IMR-90 (cell line): ENCODE data around the gene HUWE1. TPM values are rescaled to one million over a fixed set of nuclear protein-coding genes. Genes with fewer than 3 reads are reported as not detected.

Experiments
- ATAC-seq: fragments of 200-7000 bp; cut with Tn5 transposase; 2 replicates; pipeline ENCODE4 v1.9.1; 2020; ENCODE audit warnings: low read depth, mild to moderate bottlenecking, moderate library complexity
- BruUV-seq: library from RNA; stranded (reverse); fragments of 400-500 nt; replicated peaks from 2 replicates; lab custom pipeline; 2021; lab: Mats Ljungman, UMichigan
- CTCF ChIA-PET: fragments of 300-600 bp; formaldehyde crosslinking; extraction: SDS; loops from one replicate; lab custom pipeline; 2021; ENCODE audit warnings: antibody characterized with exemption; lab: Yijun Ruan, JAX
- POLR2A ChIA-PET: fragments of 300-600 bp; sonication (Branson Sonifier 250); formaldehyde crosslinking; loops from one replicate; lab custom pipeline; 2022; ENCODE audit warnings: antibody characterized with exemption; ENCODE audit not compliant: unreplicated experiment; lab: Charles Lee
- DNase-seq: peaks from one replicate; pipeline ENCODE4 v3.0.0; 2013
- H2AFZ ChIP-seq: replicated peaks from 2 replicates; pipeline ENCODE3; 2013; ENCODE audit warnings: low read length, mild to moderate bottlenecking; ENCODE audit not compliant: poor library complexity
- H2AK5ac ChIP-seq: 2 replicates; pipeline ENCODE4 v1.6.1; 2013; ENCODE audit warnings: low read depth, low read length, inconsistent platforms
- H2AK9ac ChIP-seq: replicated peaks from 2 replicates; pipeline ENCODE3; 2013; ENCODE audit warnings: mild to moderate bottlenecking, low read depth, low read length, moderate library complexity; ENCODE audit not compliant: poor library complexity
- H2BK120ac ChIP-seq: 2 replicates; pipeline ENCODE4 v1.6.1; 2013; ENCODE audit warnings: low read depth, low read length, inconsistent platforms
- H2BK15ac ChIP-seq: 3 replicates; pipeline ENCODE4 v1.6.1; 2013; ENCODE audit warnings: low read depth, low read length, inconsistent platforms
- H2BK20ac ChIP-seq: 2 replicates; pipeline ENCODE4 v1.6.1; 2013; ENCODE audit warnings: low read depth, mild to moderate bottlenecking, inconsistent platforms, low read length, moderate library complexity
- H2BK5ac ChIP-seq: 2 replicates; pipeline ENCODE4 v1.6.1; 2013; ENCODE audit warnings: mild to moderate bottlenecking, low read depth, low read length, inconsistent platforms; ENCODE audit not compliant: poor library complexity, severe bottlenecking
- H3K14ac ChIP-seq: replicated peaks from 2 replicates; pipeline ENCODE4 v1.6.1; 2013; ENCODE audit warnings: low read depth, low read length, inconsistent platforms
- H3K18ac ChIP-seq: 2 replicates; pipeline ENCODE4 v1.6.1; 2013; ENCODE audit warnings: low read depth, low read length, control low read depth
- H3K23ac ChIP-seq: 2 replicates; pipeline ENCODE4 v1.6.1; 2013; ENCODE audit warnings: low read depth, low read length, inconsistent platforms
- H3K27ac ChIP-seq: 2 replicates; pipeline ENCODE4 v1.5.1; 2013; ENCODE audit warnings: mild to moderate bottlenecking, control low read depth, low read length; ENCODE audit not compliant: insufficient read depth
- H3K27me3 ChIP-seq: 2 replicates; pipeline ENCODE4 v1.6.1; 2013; ENCODE audit warnings: low read length; ENCODE audit not compliant: control insufficient read depth, insufficient read depth
- H3K36me3 ChIP-seq: 2 replicates; pipeline ENCODE4 v1.6.1; 2013; ENCODE audit warnings: low read length, mixed read lengths; ENCODE audit not compliant: control insufficient read depth, insufficient read depth
- H3K4ac ChIP-seq: 2 replicates; pipeline ENCODE4 v1.6.1; 2013; ENCODE audit warnings: low read depth, low read length, inconsistent platforms
- H3K4me1 ChIP-seq: 2 replicates; pipeline ENCODE4 v1.6.1; 2013; ENCODE audit warnings: low read length, mixed read lengths; ENCODE audit not compliant: control insufficient read depth, insufficient read depth
- H3K4me2 ChIP-seq: 2 replicates; pipeline ENCODE4 v1.6.1; 2013; ENCODE audit warnings: low read depth, mild to moderate bottlenecking, control low read depth, low read length, moderate library complexity
- H3K4me3 ChIP-seq: 2 replicates; pipeline ENCODE4 v1.5.1; 2013; ENCODE audit warnings: low read depth, mild to moderate bottlenecking, control low read depth, low read length, moderate library complexity; ENCODE audit not compliant: insufficient read depth
- H3K56ac ChIP-seq: 2 replicates; pipeline ENCODE4 v1.6.1; 2013; ENCODE audit warnings: low read length, inconsistent platforms; ENCODE audit not compliant: insufficient read depth; ENCODE audit errors: extremely low read depth
- H3K79me1 ChIP-seq, 2 experiments: 2 replicates each; pipeline ENCODE4 v1.6.1; 2013; ENCODE audit warnings: low read length in 2 of 2, inconsistent platforms in 1 of 2, low read depth in 1 of 2
- H3K9ac ChIP-seq: 2 replicates; pipeline ENCODE4 v1.6.1; 2013; ENCODE audit warnings: low read depth, low read length, control low read depth
- H3K9me1 ChIP-seq: 2 replicates; pipeline ENCODE4 v1.6.1; 2013; ENCODE audit warnings: low read length, inconsistent platforms; ENCODE audit not compliant: insufficient read depth
- H3K9me3 ChIP-seq: 2 replicates; pipeline ENCODE4 v1.6.1; 2013; ENCODE audit warnings: low read length; ENCODE audit not compliant: control insufficient read depth, insufficient read depth
- H4K20me1 ChIP-seq: 2 replicates; pipeline ENCODE4 v1.6.1; 2013; ENCODE audit warnings: low read length, inconsistent platforms; ENCODE audit not compliant: insufficient read depth
- H4K5ac ChIP-seq: 2 replicates; pipeline ENCODE4 v1.6.1; 2013; ENCODE audit warnings: mild to moderate bottlenecking, low read depth, low read length, control low read depth
- H4K8ac ChIP-seq, 2 experiments: 2 replicates each; pipeline ENCODE4 v1.6.1; 2013; ENCODE audit warnings: low read depth in 2 of 2, low read length in 2 of 2, control low read depth in 1 of 2, inconsistent platforms in 1 of 2
- H4K91ac ChIP-seq: 2 replicates; pipeline ENCODE4 v1.6.1; 2013; ENCODE audit warnings: low read depth, low read length, inconsistent platforms; ENCODE audit not compliant: insufficient read depth
- BHLHE40 ChIP-seq: fragments of 150-350 bp; IDR thresholded peaks from 2 replicates; pipeline ENCODE4 v1.6.1; 2016; ENCODE audit warnings: mild to moderate bottlenecking, low read depth, low read length
- CEBPB ChIP-seq: IDR thresholded peaks from 2 replicates; pipeline ENCODE4 v1.6.1; 2012; ENCODE audit warnings: low read depth, low read length, improper control_type of control experiment
- CHD1 ChIP-seq: IDR thresholded peaks from 2 replicates; pipeline ENCODE4 v1.6.1; 2012; ENCODE audit warnings: low read depth, low read length, improper control_type of control experiment
- CTCF ChIP-seq: conservative IDR thresholded peaks from 2 replicates; pipeline ENCODE4 v1.5.1; 2012; ENCODE audit warnings: mild to moderate bottlenecking, low read depth, low read length, improper control_type of control experiment
- ELK1 ChIP-seq: fragments of 150-350 bp; IDR thresholded peaks from 2 replicates; pipeline ENCODE4 v1.6.1; 2016; ENCODE audit warnings: low read depth, mild to moderate bottlenecking, low read length, moderate library complexity, borderline replicate concordance
- FOS ChIP-seq: fragments of 150-350 bp; IDR thresholded peaks from 2 replicates; pipeline ENCODE4 v1.6.1; 2016; ENCODE audit warnings: low read depth, low read length
- MAFK ChIP-seq: IDR thresholded peaks from 2 replicates; pipeline ENCODE4 v1.6.1; 2012; ENCODE audit warnings: low read depth, low read length, improper control_type of control experiment
- MAZ ChIP-seq: IDR thresholded peaks from 2 replicates; pipeline ENCODE4 v1.6.1; 2012; ENCODE audit warnings: low read depth, mild to moderate bottlenecking, low read length, improper control_type of control experiment, moderate library complexity, borderline replicate concordance
- MXI1 ChIP-seq: IDR thresholded peaks from 2 replicates; pipeline ENCODE4 v1.6.1; 2012; ENCODE audit warnings: low read depth, mild to moderate bottlenecking, low read length, moderate library complexity, borderline replicate concordance
- NFE2L2 ChIP-seq: fragments of 150-350 bp; IDR thresholded peaks from 2 replicates; pipeline ENCODE4 v1.6.1; 2016; ENCODE audit warnings: low read depth, mild to moderate bottlenecking, low read length
- POLR2A ChIP-seq: IDR thresholded peaks from 2 replicates; pipeline ENCODE4 v1.6.1; 2012; ENCODE audit warnings: mild to moderate bottlenecking, low read depth, low read length
- RAD21 ChIP-seq: IDR thresholded peaks from 2 replicates; pipeline ENCODE4 v1.6.1; 2012; ENCODE audit warnings: low read length, improper control_type of control experiment
- RCOR1 ChIP-seq: IDR thresholded peaks from 2 replicates; pipeline ENCODE4 v1.6.1; 2012; ENCODE audit warnings: mild to moderate bottlenecking, low read length, improper control_type of control experiment; ENCODE audit not compliant: insufficient replicate concordance
- RFX5 ChIP-seq: IDR thresholded peaks from 2 replicates; pipeline ENCODE4 v1.8.0; 2012; ENCODE audit warnings: low read depth, mild to moderate bottlenecking, low read length, moderate library complexity
- USF2 ChIP-seq: fragments of 150-350 bp; IDR thresholded peaks from 2 replicates; pipeline ENCODE4 v1.6.1; 2017; ENCODE audit warnings: mild to moderate bottlenecking, antibody characterized with exemption, low read length, low read depth
- WGBS, 2 experiments: methylation state at CpG; one replicate each; pipeline versions ENCODE4 v1.1.5 to v1.1.7; 2013; ENCODE audit warnings: missing lambda C conversion rate in 2 of 2; ENCODE audit not compliant: insufficient read length in 1 of 2; ENCODE audit errors: extremely low coverage in 2 of 2; 5-methylcytosine and 5-hydroxymethylcytosine counted together
- dilution Hi-C: fragments of 300-500 bp; cut with HindIII; formaldehyde crosslinking; loops from one replicate; pipeline ENCODE4 v1.14.3; 2018; ENCODE audit warnings: low sequenced_read_pairs; ENCODE audit not compliant: unreplicated experiment
- in situ Hi-C: fragments of 300-500 bp; cut with MboI; formaldehyde crosslinking; loops from 3 replicates; pipeline ENCODE4 v1.14.3; 2019; ENCODE audit warnings: low sequenced_read_pairs, inconsistent platforms, mixed read lengths
- intact Hi-C: fragments of 100-400 bp; cut with micrococcal nuclease; formaldehyde crosslinking; loops from 2 replicates; pipeline ENCODE4 v1.10.0; 2022
- polyA plus RNA-seq, 3 experiments: library from polyadenylated mRNA; depleted of rRNA; stranded (reverse); fragments of >200 nt; gene quantifications; 2 replicates each; pipeline ENCODE4 v1.2.3, GENCODE V29; 2012; ENCODE audit warnings: low replicate concordance in 1 of 3
- total RNA-seq: library from RNA; depleted of rRNA; stranded (reverse); fragments of >200 nt; gene quantifications from 2 replicates; pipeline ENCODE4 v1.2.3, GENCODE V29; 2012

Gene HUWE1
- total and polyA plus RNA-seq, 2 of the 4 experiments (the other 2 are of a cell fraction) = 47.6 to 57.7 TPM

GRCh38 chrX:53637479-53637878, 49.0 kb downstream of the HUWE1 start:
- intact Hi-C loops = no loop called here
- CTCF ChIA-PET = no interaction called here

More at GRCh38 chrX:53637479-53637878, 49.0 kb downstream of the HUWE1 start:
- no peak overlapping the region for H3K4me2 ChIP-seq
- no peak overlapping the region for H3K9ac ChIP-seq
- 0 out of 2 replicates have a peak, but pooled peaks cover 2% of the 10 kb centered on the region for H3K9me1 ChIP-seq
- dilution Hi-C loops (no loop called here), in situ Hi-C loops (no loop called here)
- no peak overlapping the region for H3K56ac ChIP-seq
- no peak overlapping the region for H3K4me3 ChIP-seq
- POLR2A ChIA-PET = no interaction called here
- H2BK5ac ChIP-seq = no peak overlapping the region
- H2AK9ac ChIP-seq = no peak overlapping the region
- H2BK20ac ChIP-seq = no peak overlapping the region
- no peak overlapping the region for H4K5ac ChIP-seq
- H3K79me1 ChIP-seq = peaks cover 4 to 16% of the 10 kb centered on the region in 2 experiments; a peak in 3 of 4 replicates
- ATAC-seq = no peak
- no TSS peak for BruUV-seq
- no peak overlapping the region for H3K27ac ChIP-seq
- DNase-seq = no peak
- H2AFZ ChIP-seq = no peak overlapping the region
- peaks cover 9% of the 10 kb centered on the region for H3K36me3 ChIP-seq
- H2BK15ac ChIP-seq = no peak overlapping the region
- no peak for TF ChIP-seq RAD21
- TF ChIP-seq FOS = no peak
- no peak for TF ChIP-seq MAZ
- no peak for TF ChIP-seq USF2
- TF ChIP-seq NFE2L2 = no peak
- no peak for TF ChIP-seq CHD1
- TF ChIP-seq RCOR1 = no peak
- no peak for TF ChIP-seq CEBPB
- TF ChIP-seq ELK1 = no peak
- TF ChIP-seq MXI1 = no peak
- TF ChIP-seq BHLHE40 = no peak
- no peak for TF ChIP-seq POLR2A
- no peak for TF ChIP-seq RFX5
- no peak for TF ChIP-seq MAFK
- TF ChIP-seq CTCF = no peak
- H2BK120ac ChIP-seq = no peak overlapping the region
- H3K4ac ChIP-seq = no peak overlapping the region
- H3K23ac ChIP-seq = no peak overlapping the region
- no peaks in the 10 kb centered on the region for H3K9me3 ChIP-seq
- no peak overlapping the region for H3K18ac ChIP-seq
- H4K8ac ChIP-seq = no peak overlapping the region
- peaks cover 10% of the 10 kb centered on the region; the same call in 1 of the 2 replicates for H4K20me1 ChIP-seq
- H3K27me3 ChIP-seq = peaks cover 2% of the 10 kb centered on the region
- H3K4me1 ChIP-seq = peaks cover 3% of the 10 kb centered on the region
- H3K14ac ChIP-seq = no peak overlapping the region
- no CpG with 5 or more reads among the region's 2 CpGs for WGBS, 2 experiments
- H4K91ac ChIP-seq = no peak overlapping the region
- H2AK5ac ChIP-seq = no peak overlapping the region
